H1 (cell line): ENCODE results near the gene CDC42BPB. TPM values are rescaled to one million over a fixed set of nuclear protein-coding genes. Genes with fewer than 3 reads are reported as not detected.

Source experiments
- POLR2A ChIP-seq, 2 experiments: IDR thresholded peaks; 1 replicate in 1 of 2; 2 replicates in 1 of 2; pipeline ENCODE4 v1.6.1; 2011; ENCODE audit warnings: low read depth in 2 of 2, low read length in 2 of 2, mild to moderate bottlenecking in 2 of 2; ENCODE audit errors: control extremely low read depth in 1 of 2
- polyA plus RNA-seq, 7 experiments: library from polyadenylated mRNA; depleted of rRNA in 3 of 7; stranded (reverse) in 5 of 7; unstranded in 2 of 7; fragments of >200 nt in 5 of 7; fragments of 200-250 nt in 2 of 7; gene quantifications; 1 replicate in 5 of 7; 2 replicates in 1 of 7; 4 replicates in 1 of 7; pipeline versions ENCODE4 v1.2.1 to v1.2.3, GENCODE V29; 2011 to 2013; ENCODE audit warnings: missing spikeins in 2 of 7, mixed read lengths in 2 of 7
- total RNA-seq: library from RNA; stranded (reverse); fragmentation: NEBNext Ultra II Directional; extraction: Animal tissue kit (Norgen Biotek cat#: 25700); gene quantifications from 2 replicates; pipeline ENCODE4 v1.2.1, GENCODE V29; 2021

CDC42BPB gene
- total and polyA plus RNA-seq, 2 of the 8 experiments (the other 6 are each of a cell fraction or from before 2014, with no cell fraction given), result 51.2 to 88.2 TPM

GRCh38 chr14:102913341-102914211 is 143.8 kb downstream of the CDC42BPB start (continued):
- no peak for TF ChIP-seq POLR2A (IDR thresholded peaks at IDR 0.05; ENCODE audit: control extremely low read depth in 1 of 2, low read depth in 2 of 2, low read length in 2 of 2)
- TF ChIP-seq, all 59 proteins: peak for 0
